Dedifferentiated amniotic fluid mesenchymal stem cell (primary cell): ENCODE measurements around the gene COBL.

Source experiments
- DNase-seq: peaks from one replicate; pipeline ENCODE4 v3.0.0-alpha.2; 2016; ENCODE audit errors: extremely low spot score

The COBL gene

DNA sequence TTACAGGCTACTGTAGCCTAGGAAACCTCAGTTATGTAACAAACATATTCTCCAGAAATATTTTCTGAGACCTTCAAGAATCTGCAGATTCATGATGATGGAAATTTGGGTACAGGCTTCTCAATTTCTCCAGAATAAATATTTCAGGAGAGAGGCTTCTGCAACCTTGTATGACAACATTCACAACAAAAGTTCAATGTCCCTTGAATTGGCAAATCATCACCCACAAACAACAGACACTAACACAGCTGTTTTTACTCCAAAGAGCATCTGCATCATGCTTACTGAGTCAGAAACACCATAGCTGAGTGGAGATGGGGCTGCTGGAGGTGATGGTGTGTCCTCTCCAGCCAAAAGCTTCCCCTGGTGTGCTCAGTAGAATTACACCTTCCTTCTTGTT, 9.3 kb upstream of the COBL start:
- no peak for DNase-seq

DNA sequence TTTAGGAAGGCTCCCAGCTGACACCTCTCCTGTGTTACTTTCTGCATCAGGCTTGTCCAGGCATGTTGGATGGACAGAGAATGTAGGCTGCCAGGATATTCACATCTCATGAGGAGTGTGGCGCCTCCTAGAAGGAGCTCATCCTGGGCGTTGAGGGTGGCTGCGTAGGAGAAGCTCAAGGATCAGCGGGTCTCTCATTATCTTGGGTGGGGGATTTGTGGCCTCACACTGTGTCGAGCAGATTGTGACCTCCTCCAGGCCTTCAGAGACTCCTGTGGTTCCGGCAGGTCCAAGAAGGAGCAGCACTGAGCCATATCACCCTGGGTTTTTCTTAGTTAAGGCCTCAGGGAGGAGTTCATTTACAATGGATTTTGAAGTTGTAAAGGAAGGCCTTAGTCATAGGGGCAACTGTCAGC, 8.7 kb upstream of the COBL start:
- no peak for DNase-seq

DNA sequence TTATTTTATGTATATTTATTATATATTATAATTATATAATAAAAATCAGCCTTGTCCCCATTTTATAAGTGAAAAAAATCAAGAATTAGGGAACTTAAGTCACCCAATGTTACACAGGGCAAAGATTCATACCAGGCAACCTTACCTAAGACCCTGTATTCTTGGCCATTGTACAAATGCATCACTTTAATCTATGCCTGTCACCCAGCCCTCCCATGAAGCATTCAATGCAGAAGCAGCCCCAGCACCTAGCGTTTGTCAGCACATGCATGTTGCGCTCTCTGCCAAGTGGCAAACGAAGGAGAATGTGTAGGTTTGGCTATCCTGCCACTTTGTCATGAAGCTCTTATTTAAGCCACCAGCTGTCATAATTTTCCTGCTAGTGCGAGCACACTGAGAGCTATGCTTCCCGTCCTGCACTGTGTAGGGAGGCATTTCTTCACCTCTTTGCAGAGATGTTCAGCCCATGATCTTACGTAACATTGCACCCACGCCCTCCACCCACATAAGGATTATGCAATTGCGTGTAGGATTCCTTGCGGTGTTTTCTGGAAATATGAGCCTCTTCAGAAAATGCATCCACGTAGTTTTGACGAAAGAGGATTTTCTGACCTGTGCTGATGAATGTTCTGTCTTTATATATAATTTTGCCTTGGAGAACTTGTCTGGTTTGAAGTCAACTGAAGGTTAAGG, 7.7 kb upstream of the COBL start:
- DNase-seq: no peak

DNA sequence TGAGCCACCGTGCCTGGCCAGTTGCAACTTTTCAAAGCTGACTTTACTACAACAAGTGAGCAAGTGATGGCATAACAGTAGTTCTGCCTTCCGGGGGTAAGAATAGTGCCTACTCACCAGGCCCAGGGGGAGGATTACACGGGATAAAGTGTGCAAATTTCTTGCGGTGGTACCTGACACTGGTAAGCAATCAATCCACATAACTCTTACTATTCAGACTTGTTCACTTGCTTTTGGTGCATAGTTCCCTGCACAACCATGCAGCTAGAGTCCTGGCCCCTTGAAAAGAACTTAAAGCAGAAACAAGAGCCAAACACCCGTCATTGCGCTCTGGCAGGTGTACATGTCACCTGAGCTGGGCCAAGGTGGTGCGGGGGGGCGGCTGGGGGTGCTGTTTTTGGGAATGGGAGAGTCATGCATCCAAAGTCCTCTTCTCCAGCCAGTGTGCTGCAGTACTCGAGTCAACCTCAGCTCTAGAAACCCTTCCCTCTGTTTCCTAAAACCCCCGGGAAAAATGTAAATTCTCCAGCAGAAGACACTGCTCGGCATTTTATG, 5.4 kb upstream of the COBL start:
- no peak for DNase-seq

DNA sequence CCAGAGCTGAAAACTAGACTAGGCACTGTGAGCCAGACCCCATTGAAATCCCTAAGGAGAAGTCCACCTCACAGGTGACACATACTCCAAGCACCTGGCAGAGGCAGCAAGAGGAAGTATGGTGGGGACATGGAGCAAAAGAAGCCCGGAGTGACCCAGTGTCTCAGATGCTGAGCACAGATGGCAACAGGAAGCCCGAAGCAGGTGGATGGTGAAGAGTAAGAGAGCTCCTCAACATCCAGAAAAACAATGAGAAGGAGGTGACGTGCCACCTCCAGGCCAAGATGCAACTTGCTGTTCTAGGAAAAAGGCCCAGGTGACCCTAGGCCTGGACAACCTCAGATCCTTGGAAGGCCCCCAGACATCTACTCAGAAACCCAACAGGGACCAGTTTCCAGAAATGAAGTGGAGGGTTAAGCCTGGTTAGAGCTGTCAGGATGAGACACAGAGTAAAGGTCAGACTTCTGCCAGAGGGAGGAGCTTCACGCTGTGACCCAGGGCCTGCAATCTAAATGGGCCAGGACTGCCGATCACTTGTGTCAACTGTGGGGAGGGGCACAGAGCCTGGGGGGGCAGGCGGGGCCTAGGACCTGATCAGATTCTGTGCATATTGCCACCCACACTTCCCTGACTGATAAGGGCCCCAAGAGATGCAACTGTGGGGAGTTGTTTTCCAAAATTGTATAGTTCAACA, 2.4 kb upstream of the COBL start:
- no peak for DNase-seq

DNA sequence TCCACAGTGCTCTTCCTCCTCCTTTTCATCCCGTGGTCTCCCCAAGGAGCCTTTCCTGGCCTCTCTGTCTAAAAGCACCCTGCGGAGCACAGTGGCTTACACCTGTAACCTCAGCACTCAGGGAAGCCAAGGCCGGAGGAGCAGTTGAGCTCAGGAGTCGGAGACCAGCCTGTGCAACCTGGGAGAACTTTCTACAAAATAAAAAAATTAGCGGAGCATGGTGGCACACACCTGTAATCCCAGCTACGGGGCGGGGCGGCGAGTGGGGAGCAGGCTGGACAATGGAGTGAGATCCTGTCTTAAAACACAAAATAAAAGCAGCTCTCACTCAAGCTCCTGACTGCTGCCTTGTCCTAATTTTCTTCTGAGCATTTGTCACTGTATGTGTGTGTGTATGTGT, 1.4 kb upstream of the COBL start:
- DNase-seq: no peak

DNA sequence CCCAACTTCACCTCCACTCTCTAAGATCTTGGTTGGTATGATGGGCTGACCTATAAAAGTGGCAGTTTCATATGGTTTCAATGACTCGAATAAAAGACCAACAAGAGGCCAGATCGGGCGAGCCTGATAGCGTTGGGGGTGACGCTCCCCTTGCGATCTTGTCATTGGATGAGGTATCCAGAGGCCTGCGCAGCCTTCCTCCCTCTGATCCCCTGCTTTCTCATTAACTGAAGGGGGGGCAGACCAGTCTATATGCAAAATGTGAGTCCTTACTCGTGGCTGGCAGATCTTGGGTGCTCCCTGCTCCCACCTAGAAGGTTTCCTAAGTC, 937 bp upstream of the COBL start:
- DNase-seq: no peak

DNA sequence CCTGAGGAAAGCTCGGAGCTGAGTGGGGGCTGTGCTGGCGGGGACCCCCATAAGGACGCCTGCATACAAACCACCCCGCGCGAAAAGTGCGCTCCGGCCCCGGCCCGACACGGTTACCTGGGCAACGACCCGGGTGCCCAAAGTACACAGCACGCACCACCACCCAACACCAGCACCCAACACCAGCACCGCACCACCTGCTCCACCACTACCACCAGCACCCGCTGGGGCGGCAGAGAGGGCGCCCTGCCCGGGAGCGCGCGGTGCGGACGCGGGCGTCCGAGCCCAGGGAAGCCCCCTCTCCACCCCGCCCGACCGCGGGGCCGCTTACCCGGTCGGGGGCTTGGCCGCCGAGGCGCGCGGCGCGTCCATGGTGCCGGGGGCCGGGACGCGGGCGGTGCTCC, 345 bp downstream of the COBL start:
- DNase-seq: no peak

DNA sequence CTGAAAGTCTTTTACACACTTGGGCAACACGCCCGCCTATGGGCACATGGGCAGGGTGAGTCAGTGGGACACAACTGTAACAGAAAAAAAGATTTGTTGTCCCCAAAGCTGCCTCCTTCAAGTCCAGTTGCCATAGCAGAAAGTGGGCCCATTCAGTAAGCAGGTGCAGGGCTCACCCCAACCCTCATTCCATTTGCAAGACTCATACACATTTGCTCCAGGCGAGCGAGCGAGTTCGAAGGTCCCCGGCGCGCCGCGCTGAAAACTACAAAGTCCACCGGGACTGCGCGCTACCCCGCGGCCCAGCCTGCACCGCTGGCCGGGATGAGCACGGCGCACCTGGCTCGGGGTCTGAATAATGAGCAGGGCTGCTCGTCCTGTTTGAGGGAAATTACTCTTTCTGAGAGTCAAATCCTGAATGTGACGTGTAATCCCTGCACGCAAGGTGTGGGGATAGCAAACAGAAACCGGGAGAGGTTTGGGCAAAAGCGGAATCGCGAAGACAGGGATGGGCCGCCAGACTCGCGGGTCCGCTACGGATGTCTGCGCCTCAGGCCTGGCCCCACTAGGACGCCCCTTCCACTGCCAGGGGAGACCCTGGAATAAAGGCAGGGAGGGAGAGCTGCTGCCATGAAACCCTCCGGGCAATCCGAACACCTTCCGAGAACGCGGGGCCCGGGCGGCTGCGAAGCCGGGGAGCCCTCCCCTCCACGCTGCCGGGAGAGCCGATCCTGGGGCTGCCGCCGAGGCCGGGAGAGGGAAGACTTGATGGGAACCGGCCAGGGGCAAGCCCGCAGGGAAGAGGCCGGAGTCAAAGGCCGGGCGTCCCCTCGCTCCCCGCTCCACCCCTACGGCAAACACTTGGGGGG, 982 bp downstream of the COBL start:
- DNase-seq: no peak

DNA sequence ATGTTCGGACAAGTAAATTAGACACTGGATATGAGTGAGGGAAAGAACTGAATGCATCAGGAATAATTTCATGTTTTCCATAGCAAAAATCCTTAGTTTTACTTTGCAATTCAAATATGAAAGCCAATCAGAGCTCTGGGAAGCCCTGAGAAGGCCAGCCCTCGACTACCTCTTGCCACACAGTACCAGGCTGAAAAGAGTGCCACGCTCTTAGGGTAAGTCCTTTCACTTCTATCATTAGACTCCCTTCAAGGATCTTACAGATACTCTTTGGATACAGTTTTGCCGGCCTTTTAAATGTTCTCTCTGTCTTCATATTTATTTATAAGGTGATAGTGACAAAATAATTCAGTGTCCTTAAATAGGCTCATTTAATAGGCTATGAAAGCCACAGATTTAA, 1.9 kb downstream of the COBL start:
- DNase-seq: no peak

DNA sequence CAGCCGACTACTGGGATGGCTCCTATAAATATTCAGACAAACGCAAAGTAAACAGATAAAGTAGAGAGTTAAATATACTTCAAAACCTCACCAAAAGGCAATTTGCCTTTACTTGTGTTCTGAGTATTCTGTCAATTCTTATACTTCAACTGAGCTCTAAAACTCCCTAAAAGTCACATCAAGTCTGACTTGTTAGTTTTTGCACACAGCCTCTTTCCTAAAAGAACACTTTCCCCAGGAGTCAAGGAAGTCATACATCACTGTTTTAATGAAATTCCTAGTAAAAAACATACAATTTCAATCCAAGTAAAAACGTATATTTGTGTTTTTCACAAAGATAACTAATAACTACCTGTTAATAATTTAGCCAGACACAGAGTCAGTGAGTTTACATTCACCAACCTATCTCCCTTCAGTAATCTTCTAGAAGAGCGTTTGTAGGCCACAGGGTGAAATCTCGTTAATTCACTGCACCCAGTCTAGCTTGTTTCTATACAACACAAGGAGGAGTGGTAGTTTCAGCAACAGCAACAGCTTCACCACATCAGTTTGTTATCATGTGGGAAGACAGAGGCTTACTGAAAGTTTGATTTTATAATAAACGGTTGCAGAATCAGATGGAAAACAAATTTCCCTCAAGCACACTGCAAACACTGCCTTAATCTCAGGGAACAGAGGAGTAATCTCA, 2.7 kb downstream of the COBL start:
- DNase-seq: no peak

DNA sequence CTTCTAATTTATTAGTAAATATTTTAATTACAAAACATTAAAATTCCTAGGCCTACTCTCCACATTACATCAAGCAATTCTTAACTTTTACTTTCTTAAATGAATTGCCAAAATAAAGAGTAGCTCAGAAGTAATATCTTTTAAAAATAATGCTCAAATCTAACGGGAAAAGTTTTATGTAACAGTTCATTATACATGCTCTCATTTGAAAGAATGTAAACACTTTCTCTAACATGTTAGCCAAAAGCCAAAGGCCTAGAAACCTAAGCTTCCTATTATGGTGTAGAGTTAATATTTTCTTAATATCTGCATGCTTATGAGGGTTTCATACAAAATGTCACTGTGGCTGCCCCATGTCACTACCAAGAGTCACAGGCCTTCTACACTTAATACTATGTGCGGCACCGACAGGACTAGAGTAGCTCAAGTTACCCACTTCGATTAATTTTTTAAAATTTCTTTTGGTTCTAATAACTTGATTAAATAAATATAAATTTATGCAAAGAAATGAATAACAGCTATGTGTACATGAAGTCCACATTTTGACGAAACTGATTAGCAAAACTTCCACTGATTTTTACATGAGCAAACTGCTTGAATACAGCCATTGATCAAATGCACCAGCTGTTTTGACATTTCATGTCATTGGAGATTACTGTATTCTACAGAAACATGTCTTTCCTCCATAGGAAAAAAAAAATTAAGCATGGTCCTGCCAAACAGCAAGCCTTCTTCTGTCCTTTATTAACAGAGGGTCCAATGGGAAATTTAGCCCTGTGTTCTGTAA, 3.5 kb downstream of the COBL start:
- DNase-seq: no peak

DNA sequence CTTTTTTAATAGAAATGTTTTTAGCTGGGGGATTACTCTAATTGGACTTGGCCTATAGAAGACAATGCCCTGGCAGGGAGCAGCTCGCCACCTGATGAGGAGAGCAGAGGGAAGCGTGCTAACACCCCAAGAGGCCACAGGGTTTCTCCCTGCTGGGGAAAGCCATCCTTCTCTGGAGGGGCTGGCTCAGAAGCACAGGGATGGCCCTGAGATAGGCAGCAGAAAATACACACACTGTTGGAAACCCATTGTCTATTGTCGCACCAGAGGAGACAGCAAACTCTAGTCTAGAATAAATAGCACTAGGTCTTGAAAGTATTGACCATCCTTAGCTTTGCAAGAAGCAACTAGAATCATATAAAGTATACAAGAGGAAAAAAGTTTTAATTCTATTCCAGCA, 5.4 kb downstream of the COBL start:
- DNase-seq: no peak

DNA sequence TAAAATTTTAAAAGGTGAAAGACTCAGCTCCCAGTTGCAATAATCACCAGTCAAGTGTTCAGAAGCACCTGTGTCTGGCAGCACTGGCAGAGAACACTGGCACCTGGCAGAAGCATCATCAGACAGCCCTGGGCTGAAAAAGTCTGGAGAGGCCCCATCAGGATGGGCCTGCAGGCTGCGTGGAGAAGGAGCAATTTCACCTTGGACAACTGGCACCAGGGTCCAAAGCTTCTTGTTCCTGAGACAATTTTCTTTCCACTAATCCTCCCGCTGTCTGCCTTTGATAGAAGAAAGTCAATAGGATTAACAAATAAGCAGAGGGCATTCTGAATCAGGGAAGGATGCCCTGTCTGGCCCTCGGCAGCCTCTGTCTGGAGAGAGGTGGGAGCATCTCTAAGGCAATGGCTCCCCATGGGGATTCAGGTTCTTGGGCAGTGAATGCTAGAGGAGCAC, 6.5 kb downstream of the COBL start:
- DNase-seq: no peak

DNA sequence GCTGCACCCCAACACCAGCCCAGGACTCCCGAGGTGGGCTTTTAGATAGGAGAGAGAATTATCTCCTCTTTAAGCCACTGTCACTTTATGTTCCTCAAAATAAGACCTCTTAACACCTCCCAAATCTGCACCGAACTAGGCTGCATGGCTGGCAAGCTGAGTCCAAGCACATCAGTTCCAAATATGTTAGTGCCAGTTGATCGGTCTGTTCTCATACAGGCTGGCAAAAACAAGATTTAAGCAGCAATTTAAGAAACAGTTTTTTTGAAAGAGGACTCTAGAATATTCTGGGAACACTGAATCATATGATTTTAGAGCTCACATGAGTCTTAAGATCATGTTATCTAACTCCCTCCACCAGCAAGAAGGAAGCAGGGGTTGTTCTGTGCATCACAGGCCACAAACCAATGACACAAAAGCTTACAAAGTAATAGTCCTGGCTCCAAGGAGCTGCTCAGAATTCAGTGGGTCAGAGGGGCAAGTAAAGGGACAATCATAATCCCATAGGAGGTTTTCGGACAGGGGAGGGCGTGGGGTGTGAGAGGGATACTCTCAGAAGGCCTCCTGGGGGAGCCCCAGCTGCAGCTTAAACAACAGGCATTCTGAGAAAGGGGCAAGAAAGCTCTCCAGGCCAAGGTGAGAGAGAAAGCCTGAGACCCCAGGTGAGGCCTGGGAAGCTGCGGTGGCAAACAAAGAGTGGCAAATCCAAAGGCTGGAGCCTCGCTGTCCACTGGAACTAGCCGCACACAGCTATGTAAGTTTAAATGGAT, 7.1 kb downstream of the COBL start:
- DNase-seq: no peak

DNA sequence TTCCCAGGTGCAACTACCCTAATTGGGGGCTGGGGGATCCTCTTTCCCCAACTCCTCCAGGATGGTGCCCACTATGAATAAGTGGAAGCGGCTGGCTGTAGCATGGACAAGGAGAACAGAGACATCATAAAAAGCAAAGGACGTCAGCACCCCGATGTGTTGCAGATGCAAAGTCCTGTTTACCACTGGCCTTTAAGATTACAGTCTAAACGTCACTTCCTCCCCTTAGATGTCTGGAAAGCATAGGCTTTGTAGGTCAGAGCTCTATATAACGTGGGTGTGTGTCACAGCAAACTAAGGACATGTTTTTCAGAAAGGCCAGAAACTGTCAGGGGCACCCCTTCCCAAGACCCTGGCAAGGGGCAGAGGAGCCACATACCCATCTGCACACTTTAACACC, 7.9 kb downstream of the COBL start:
- DNase-seq: no peak

DNA sequence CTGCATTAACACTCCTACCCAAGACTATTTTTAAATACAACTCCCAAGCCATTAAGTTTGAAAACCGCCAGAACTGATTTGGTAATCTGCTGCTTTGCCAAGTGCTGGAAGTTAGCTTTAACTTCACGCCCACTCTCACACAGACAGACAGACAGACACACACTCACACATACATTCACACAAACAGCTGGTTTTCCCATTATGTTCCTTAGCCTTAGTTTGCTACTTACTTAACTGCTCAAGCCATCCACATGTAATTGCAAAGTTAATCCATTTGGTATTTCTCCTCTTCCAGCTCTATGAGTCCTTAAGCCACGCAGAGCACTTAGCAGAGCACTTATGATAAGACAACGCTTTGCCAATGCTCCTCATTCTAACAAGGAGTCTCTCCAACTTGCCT, 8.3 kb downstream of the COBL start:
- DNase-seq: no peak

DNA sequence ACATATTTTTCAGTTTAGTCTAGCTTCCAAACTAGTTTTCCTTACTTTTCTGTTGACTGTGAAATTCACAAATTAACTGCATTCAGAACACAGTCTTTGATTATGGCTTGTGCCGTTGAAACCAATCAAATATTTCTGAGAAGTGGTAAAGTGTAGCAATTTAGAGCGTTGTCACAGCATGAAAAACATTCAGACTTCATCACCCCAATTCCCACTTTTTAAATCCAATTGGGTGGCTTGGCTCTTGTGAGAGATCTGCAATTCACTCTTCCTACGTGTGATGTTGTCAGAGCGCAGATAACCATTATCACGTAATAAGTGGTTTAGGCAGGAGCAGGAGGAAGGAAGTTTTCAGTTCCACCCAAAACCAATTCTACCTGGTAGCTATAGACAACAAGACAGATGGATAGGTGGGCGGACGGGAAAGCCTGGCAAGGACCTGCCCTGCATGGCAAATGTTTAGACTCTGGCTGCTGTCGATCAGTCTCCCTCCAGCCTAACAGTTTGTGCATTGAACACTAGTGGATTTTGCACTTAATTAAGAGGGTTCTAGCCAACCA, 8.9 kb downstream of the COBL start:
- no peak for DNase-seq

DNA sequence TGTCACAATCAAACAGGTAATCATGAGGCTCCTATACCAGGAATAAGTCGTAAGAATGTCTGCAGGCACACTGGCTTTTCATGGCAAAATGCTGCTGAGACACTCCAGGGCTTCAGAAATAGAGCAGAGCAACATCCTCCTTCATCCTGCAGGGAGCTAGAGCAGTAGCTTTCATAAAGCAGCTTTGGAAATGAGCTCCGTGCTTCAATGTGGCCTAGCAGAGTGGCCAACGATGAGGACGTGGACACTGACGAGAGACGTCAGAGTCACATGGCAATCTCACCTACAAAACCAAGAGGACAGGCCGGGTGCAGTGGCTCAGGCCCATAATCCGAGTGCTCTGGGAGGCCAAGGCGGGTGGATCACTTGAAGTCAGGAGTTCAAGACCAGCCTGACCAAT, 9.8 kb downstream of the COBL start:
- no peak for DNase-seq

DNA sequence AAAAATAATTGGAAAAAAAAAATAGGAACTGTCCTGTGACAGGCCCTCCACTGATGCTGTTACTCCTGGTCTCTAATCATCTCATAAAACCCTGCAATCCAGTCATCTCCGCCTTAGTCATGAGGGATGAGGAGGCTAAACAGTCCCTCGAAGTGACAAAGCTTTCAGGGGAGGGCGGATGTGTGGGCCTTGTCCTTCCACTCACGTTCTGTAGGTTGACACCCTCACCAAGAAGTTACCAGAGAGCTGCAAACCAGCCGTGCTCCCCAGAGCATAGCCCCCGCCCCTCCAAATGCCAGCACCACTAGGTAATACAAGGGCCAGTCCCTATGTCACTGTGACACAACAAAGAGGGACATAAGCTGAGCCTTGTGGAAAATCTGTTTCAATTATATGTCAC, 11.9 kb downstream of the COBL start:
- DNase-seq: no peak
